GM10266 (cell line): ENCODE data around the gene GRHPR.

ENCODE experiments used
- DNase-seq: peaks from one replicate; pipeline ENCODE4 v3.0.0; 2012; ENCODE audit errors: extremely low spot score
- CTCF ChIP-seq: IDR thresholded peaks from 2 replicates; pipeline ENCODE4 v1.5.1; 2012; ENCODE audit warnings: mild to moderate bottlenecking, low read depth; ENCODE audit not compliant: control insufficient read depth, insufficient read depth; ENCODE audit errors: missing control alignments

Gene GRHPR

DNA sequence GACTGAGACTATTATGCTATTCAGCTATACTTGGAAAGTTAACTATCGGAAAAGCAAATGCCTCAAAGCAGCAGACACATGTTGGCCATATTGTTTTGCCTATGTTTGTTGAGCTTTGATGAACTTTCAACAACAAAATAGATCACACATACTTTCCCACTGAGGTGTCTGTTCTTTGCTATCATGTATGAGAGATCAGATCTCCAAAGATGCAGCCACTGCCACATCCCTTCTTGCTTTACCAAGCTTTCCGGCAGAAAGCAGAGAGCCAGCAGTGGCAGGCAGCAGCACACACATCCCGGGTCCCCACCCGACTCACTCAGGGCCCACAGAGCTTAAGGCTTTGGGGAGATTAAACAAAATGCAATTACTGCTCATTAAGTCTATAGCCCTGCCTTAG is 23.9 kb downstream of the GRHPR start:
- no peak for TF ChIP-seq CTCF
- DNase-seq, result no peak

- TF ChIP-seq CTCF, result no peak
- no peak for DNase-seq
Measured at GRCh38 chr9:37447111-37447510, 24.6 kb downstream of the GRHPR start.

DNA sequence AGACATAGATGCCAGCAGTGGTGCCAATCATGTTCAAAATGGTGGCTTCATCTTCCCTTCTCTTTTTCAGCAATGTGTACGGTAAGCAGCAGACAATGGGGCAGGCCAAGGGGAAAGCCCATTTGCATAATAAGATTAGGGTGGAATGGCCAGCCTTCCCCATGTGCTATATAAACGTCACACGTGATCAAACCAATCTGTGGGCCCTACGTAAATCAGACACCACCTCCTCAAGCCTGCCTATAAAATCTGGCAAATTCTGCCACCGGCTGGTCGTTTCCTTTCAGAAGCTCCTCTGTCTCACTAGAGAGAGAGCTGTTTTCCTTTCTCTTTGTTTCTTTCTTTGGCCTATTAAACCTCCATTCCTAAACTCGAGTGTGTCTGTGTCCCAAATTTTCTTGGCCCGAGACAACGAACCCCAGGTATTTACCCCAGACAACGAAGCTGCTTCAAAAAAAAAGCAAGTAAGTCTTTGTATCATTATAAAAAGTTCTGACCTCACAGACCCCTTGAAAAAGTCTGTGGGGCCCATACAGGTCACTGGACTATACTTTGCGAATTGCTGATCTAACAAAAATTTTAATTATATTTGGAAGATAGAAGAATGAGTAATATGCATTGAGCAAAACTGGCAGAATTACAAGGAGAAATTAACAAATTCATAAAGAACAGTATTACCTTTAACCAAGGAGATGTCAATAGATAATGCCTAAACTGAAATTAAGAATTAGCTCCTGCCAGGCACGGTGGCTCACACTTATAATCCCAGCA is 27.6 kb downstream of the GRHPR start:
- DNase-seq, result no peak
- TF ChIP-seq CTCF, result no peak

DNA sequence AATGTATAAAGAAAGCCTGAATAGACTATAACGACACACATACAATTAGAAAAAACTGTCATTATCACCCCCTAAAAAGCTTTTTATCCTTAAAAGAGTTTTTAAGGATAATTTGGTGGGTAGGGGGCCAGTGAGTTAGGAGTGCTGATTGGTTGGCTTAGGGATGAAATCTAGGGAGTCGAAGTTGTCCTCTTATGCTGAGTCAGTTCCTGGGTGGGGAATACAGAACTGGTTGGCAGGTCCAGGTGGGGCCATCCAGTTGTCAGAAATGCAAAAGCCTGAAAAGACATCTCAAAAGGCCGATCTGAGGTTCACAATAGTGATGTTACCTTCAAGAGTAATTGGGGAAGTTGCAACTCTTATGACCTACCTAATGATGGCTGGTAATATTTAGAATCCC is 29.1 kb downstream of the GRHPR start:
- no peak for DNase-seq
- no peak for TF ChIP-seq CTCF

- no peak for DNase-seq
- no peak for TF ChIP-seq CTCF
Measured at GRCh38 chr9:37452611-37453010, 30.1 kb downstream of the GRHPR start.

DNA sequence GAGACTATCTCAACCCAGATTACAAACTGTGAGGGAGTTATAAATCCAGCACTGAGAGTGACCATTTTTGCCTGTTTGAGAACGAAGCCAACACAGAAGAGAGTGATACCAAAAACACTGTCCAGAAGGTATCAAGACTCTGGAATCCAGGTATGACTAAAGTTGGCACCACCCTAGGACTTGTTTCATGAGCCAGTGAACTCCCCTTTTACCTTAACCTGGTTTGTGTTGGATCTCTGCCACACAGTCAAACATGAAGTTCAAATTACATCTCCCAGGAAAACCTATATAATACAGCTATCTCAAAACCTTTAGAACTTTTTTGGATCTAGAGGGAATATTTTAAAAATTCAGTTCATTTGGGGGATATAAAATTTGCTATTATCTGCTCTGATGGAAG is 31.3 kb downstream of the GRHPR start:
- DNase-seq, result no peak
- no peak for TF ChIP-seq CTCF

GRCh38 chr9:37454238-37454637 is 31.7 kb downstream of the GRHPR start:
- TF ChIP-seq CTCF, result no peak
- DNase-seq, result no peak
